ENCODE results near the gene SLC9A9. TPM values are rescaled to one million over a fixed set of nuclear protein-coding genes. Genes with fewer than 3 reads are reported as not detected.

SLC9A9 gene
- total and polyA plus RNA-seq, 10 of the 15 experiments (the other 5 are each of a cell fraction or from before 2014, with no cell fraction given), result 3.5 to 14.2 (median 9.3) TPM

- ATAC-seq (no peak), DNase-seq (ENCODE audit: low read depth, low spot score) (no peak), FAIRE-seq (no peak)
- Histone ChIP-seq H3K79me2 (ENCODE audit: control insufficient read depth, insufficient read depth, low read length) (no peaks in the 10 kb centered on the region), H2AFZ (ENCODE audit: control insufficient read depth, low read depth, low read length) (no peak overlapping the region), H3K9ac (ENCODE audit: control insufficient read depth, insufficient read depth, low read length) (no peak overlapping the region), H4K20me1 (ENCODE audit: control insufficient read depth, insufficient read depth) (no peaks in the 10 kb centered on the region), H3K4me1 (ENCODE audit: control insufficient read depth, insufficient read depth, low read length) (peaks cover 11% of the 10 kb centered on the region), H3K36me3 (ENCODE audit: control insufficient read depth in 2 of 2, insufficient read depth in 2 of 2, low read length in 1 of 2) (no peaks in the 10 kb centered on the region), H3K4me2 (ENCODE audit: control insufficient read depth, insufficient read depth) (no peak overlapping the region), H3K4me3 (no peak overlapping the region), H3K27me3 (replicated peaks in 1 of 2; ENCODE audit: control insufficient read depth in 2 of 2, insufficient read depth in 2 of 2, low read length in 1 of 2) (no peaks in the 10 kb centered on the region), H3K27ac (ENCODE audit: control insufficient read depth, insufficient read depth) (no peak overlapping the region), H3K9me3 (replicated peaks; ENCODE audit: control insufficient read depth, insufficient read depth, low read length) (no peaks in the 10 kb centered on the region)
- WGBS (ENCODE audit: insufficient coverage, insufficient replicate concordance, low lambda C conversion rate, missing lambda C conversion rate), result 100% methylated on average over 1 of the region's 1 CpG
- ChIA-PET CTCF (no interaction called here), SMC1A (ENCODE audit: uncharacterized antibody, unreplicated experiment) (no interaction called here), POLR2A (no interaction called here), RAD21 (ENCODE audit: unreplicated experiment) (no interaction called here)
- in situ Hi-C loops (cut with MboI), result no loop called here
- no TSS peak for BruUV-seq (replicated peaks)
- intact Hi-C loops (cut with micrococcal nuclease; ENCODE audit: unreplicated experiment), result loop anchor here (5.0 kb wide), 1 partner anchor 109 kb away; no protein-coding TSS in a partner anchor
- TF ChIP-seq BACH1 (IDR thresholded peaks at IDR 0.05; ENCODE audit: borderline replicate concordance), result no peak
- TF ChIP-seq NR2C2 (IDR thresholded peaks at IDR 0.05; ENCODE audit: borderline replicate concordance, control insufficient read depth, insufficient read length, low read depth), result no peak
- TF ChIP-seq, protein P1, sequence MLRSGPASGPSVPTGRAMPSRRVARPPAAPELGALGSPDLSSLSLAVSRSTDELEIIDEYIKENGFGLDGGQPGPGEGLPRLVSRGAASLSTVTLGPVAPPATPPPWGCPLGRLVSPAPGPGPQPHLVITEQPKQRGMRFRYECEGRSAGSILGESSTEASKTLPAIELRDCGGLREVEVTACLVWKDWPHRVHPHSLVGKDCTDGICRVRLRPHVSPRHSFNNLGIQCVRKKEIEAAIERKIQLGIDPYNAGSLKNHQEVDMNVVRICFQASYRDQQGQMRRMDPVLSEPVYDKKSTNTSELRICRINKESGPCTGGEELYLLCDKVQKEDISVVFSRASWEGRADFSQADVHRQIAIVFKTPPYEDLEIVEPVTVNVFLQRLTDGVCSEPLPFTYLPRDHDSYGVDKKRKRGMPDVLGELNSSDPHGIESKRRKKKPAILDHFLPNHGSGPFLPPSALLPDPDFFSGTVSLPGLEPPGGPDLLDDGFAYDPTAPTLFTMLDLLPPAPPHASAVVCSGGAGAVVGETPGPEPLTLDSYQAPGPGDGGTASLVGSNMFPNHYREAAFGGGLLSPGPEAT (IDR thresholded peaks at IDR 0.05; ENCODE audit: low read depth), result no peak
- no peak for TF ChIP-seq CREB1 (IDR thresholded peaks at IDR 0.05; ENCODE audit: low read depth)
- no peak for TF ChIP-seq ASH2L (IDR thresholded peaks at IDR 0.05; ENCODE audit: borderline replicate concordance, low read depth)
- TF ChIP-seq CTCF (IDR thresholded peaks at IDR 0.05 in 2 of 3, conservative IDR thresholded peaks at IDR 0.05 in 1 of 3; ENCODE audit: control insufficient read depth in 2 of 3, extremely low read depth in 1 of 3, insufficient read depth in 1 of 3, low read depth in 3 of 3, low read length in 3 of 3), result no peak
- TF ChIP-seq HCFC1 (IDR thresholded peaks at IDR 0.05; ENCODE audit: low read length), result no peak
- TF ChIP-seq NFYB (IDR thresholded peaks at IDR 0.05; ENCODE audit: insufficient read depth, low read depth, low read length), result no peak
- no peak for TF ChIP-seq RCOR1 (conservative IDR thresholded peaks at IDR 0.05; ENCODE audit: low read depth, low read length)
Observed at GRCh38 chr3:143428294-143428693, 420.0 kb downstream of the SLC9A9 start.
